Spleen (tissue), 11 donors: ENCODE data around the gene C1QC. TPM values are rescaled to one million over a fixed set of nuclear protein-coding genes. Genes with fewer than 3 reads are reported as not detected.

Source experiments
- DNase-seq: peaks from one replicate; pipeline ENCODE4 v3.0.0-alpha.2; 2020
- H3K27ac ChIP-seq, 8 donors: fragments of 200-600 bp; sonication (generic) in 7 of 8; 1 replicate in 4 of 8; 2 replicates in 4 of 8; pipeline versions ENCODE4 v1.5.0 to v1.8.0; 2016 to 2021; ENCODE audit warnings: inconsistent platforms in 4 of 8, mild to moderate bottlenecking in 4 of 8, moderate library complexity in 1 of 8
- H3K27me3 ChIP-seq, 7 donors: fragments of 200-600 bp; sonication (generic) in 6 of 7; replicated peaks in 1 of 7; 1 replicate in 4 of 7; 2 replicates in 3 of 7; pipeline versions ENCODE4 v1.5.0 to v1.8.0; 2016 to 2021; ENCODE audit warnings: inconsistent platforms in 3 of 7, mild to moderate bottlenecking in 1 of 7
- H3K36me3 ChIP-seq, 6 donors: fragments of 200-600 bp; sonication (generic) in 5 of 6; 1 replicate in 4 of 6; 2 replicates in 2 of 6; pipeline versions ENCODE4 v1.5.0 to v1.8.0; 2016 to 2021; ENCODE audit warnings: inconsistent platforms in 2 of 6
- H3K4me1 ChIP-seq, 6 donors: fragments of 200-600 bp; sonication (generic) in 5 of 6; 1 replicate in 3 of 6; 2 replicates in 3 of 6; pipeline versions ENCODE4 v1.5.0 to v1.8.0; 2016 to 2021; ENCODE audit warnings: inconsistent platforms in 3 of 6
- H3K4me3 ChIP-seq, 8 donors: fragments of 200-600 bp; sonication (generic) in 7 of 8; 1 replicate in 4 of 8; 2 replicates in 4 of 8; pipeline versions ENCODE4 v1.5.0 to v1.8.0; 2016 to 2021; ENCODE audit warnings: inconsistent platforms in 4 of 8, mild to moderate bottlenecking in 4 of 8, moderate library complexity in 2 of 8
- H3K9me3 ChIP-seq, 8 donors: fragments of 200-600 bp; sonication (generic) in 7 of 8; 1 replicate in 4 of 8; 2 replicates in 4 of 8; pipeline versions ENCODE4 v1.5.0 to v1.8.0; 2016 to 2021; ENCODE audit warnings: inconsistent platforms in 4 of 8
- CTCF ChIP-seq, 11 experiments: fragments of 200-600 bp in 7 of 11; fragments of 450-650 bp in 4 of 11; sonication (generic) in 4 of 11; IDR thresholded peaks in 8 of 11; conservative IDR thresholded peaks in 3 of 11; 1 replicate in 7 of 11; 2 replicates in 4 of 11; pipeline versions ENCODE4 v1.4.0 to v1.8.0; 2016 to 2021; ENCODE audit warnings: antibody characterized with exemption in 11 of 11, inconsistent platforms in 4 of 11, mild to moderate bottlenecking in 1 of 11
- POLR2A ChIP-seq, 3 donors: fragments of 450-650 bp; IDR thresholded peaks; one replicate each; pipeline ENCODE4 v1.5.1; 2017; ENCODE audit warnings: antibody characterized with exemption in 3 of 3, mild to moderate bottlenecking in 1 of 3
- POLR2AphosphoS5 ChIP-seq, 3 donors: sonication (generic); formaldehyde crosslinking; IDR thresholded peaks; one replicate each; pipeline ENCODE4 v1.5.1; 2017; ENCODE audit warnings: antibody characterized with exemption in 3 of 3
- WGBS, 5 donors: extraction: QIAGEN DNeasy Blood & Tissue Kit in 3 of 5; methylation state at CpG; one replicate each; pipeline versions ENCODE4 v1.1.5 to v1.1.7; 2013 to 2018; 5-methylcytosine and 5-hydroxymethylcytosine counted together
- intact Hi-C: fragments of 100-400 bp; cut with DNase I; formaldehyde crosslinking; loops from one replicate; pipeline ENCODE4 v1.15.0; 2023; ENCODE audit warnings: low total_unique reads
- polyA plus RNA-seq, 3 donors: library from polyadenylated mRNA; stranded (reverse); fragments of 200-250 nt; gene quantifications; one replicate each; pipeline ENCODE4 v1.2.1, GENCODE V29; 2013
- total RNA-seq, 7 donors: library from RNA; depleted of rRNA in 3 of 7; stranded (reverse); fragments of >200 nt in 3 of 7; fragmentation: NEBNext Ultra II Directional in 4 of 7; extraction: Animal tissue kit (Norgen Biotek cat#: 25700) in 4 of 7; gene quantifications; one replicate each; pipeline versions ENCODE4 v1.1.0 to v1.2.1, GENCODE V29; 2016 to 2021
- donor health status: healthy with polysubstance abuse.
- donor health status: DM: no; HTN: no; CAD: no; lungs with moderate emphysema.
- donor health status: DM: no; HTN: no; CAD: no.
- donor health status: Bipolar disorder and iron deficiency.
- donor health status: healthy.
- donor health status: DM: no; HTN: no; CAD: no.
- donor health status: DM: yes; HTN: yes; CAD: no.

Gene C1QC
- total and polyA plus RNA-seq, 10 donors, result 98.7 to 1,691 (median 1,058) TPM

DNA sequence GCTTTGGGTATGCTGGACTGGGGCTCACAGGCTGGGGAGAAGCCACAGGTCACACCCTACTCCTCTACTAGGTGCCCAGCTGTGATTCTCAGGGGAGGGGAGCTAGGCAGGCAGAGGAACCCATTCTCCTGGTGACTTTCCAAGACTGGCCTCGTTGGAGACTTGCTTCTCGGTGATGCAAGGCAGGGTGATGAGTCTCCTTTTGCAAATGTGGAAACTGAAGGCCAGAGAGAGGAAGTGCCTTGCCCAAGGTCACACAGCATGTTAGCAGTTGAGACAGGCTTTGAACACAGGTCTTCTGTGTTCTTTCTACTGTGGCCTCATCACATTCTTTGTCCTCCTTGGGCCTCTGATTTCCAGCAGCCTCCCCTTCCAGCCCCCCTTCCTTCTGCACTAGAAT is 27.5 kb upstream of the C1QC start:
- intact Hi-C loops, result no loop called here

GRCh38 chr1:22616571-22616970 is 26.9 kb upstream of the C1QC start:
- H3K36me3 ChIP-seq, result no peaks in the 10 kb centered on the region
- no peak for DNase-seq
- TF ChIP-seq POLR2A (IDR thresholded peaks at IDR 0.05) (no peak), CTCF (IDR thresholded peaks at IDR 0.05 in 8 of 11, conservative IDR thresholded peaks at IDR 0.05 in 3 of 11) (no peak), POLR2AphosphoS5 (IDR thresholded peaks at IDR 0.05) (no peak)
- no peak overlapping the region for H3K4me3 ChIP-seq
- H3K27ac ChIP-seq, result no peak overlapping the region
- no peaks in the 10 kb centered on the region for H3K9me3 ChIP-seq
- H3K27me3 ChIP-seq, result peaks cover 0 to 100% (median 19%) of the 10 kb centered on the region in 7 donors
- WGBS, 5 donors, result 45 to 60% (median 50%) methylated on average over 2 to 11 of the region's 11 CpGs
- H3K4me1 ChIP-seq, result no peaks in the 10 kb centered on the region
- intact Hi-C loops, result no loop called here

More for the DNA sequence above, 27.5 kb upstream of the C1QC start:
- 32 to 68% (median 53%) methylated on average over 2 of the region's 2 CpGs for WGBS, 5 donors
- DNase-seq, result no peak
- Histone ChIP-seq H3K36me3 (no peaks in the 10 kb centered on the region), H3K27me3 (peaks cover 0 to 100% (median 19%) of the 10 kb centered on the region in 7 donors), H3K9me3 (no peaks in the 10 kb centered on the region), H3K4me3 (no peak overlapping the region), H3K4me1 (no peaks in the 10 kb centered on the region), H3K27ac (no peak overlapping the region)
- TF ChIP-seq POLR2A (IDR thresholded peaks at IDR 0.05) (no peak), CTCF (IDR thresholded peaks at IDR 0.05 in 8 of 11, conservative IDR thresholded peaks at IDR 0.05 in 3 of 11) (no peak), POLR2AphosphoS5 (IDR thresholded peaks at IDR 0.05) (no peak)

- WGBS, 5 donors, result 48 to 56% (median 51%) methylated on average over 16 of the region's 16 CpGs
- Histone ChIP-seq H3K27me3 (peaks cover 0 to 98% (median 19%) of the 10 kb centered on the region in 7 donors), H3K4me1 (no peaks in the 10 kb centered on the region), H3K4me3 (no peak overlapping the region), H3K27ac (no peak overlapping the region), H3K36me3 (no peaks in the 10 kb centered on the region), H3K9me3 (no peaks in the 10 kb centered on the region)
- intact Hi-C loops, result no loop called here
- DNase-seq, result no peak
- TF ChIP-seq CTCF (IDR thresholded peaks at IDR 0.05 in 8 of 11, conservative IDR thresholded peaks at IDR 0.05 in 3 of 11) (no peak), POLR2A (IDR thresholded peaks at IDR 0.05) (no peak), POLR2AphosphoS5 (IDR thresholded peaks at IDR 0.05) (no peak)
These were observed 25.4 kb upstream of the C1QC start for GRCh38 chr1:22618056-22618455.

- WGBS, 5 donors, result 60 to 70% (median 63%) methylated on average over 7 of the region's 7 CpGs
- no peak for TF ChIP-seq CTCF (IDR thresholded peaks at IDR 0.05 in 8 of 11, conservative IDR thresholded peaks at IDR 0.05 in 3 of 11)
- TF ChIP-seq POLR2A (IDR thresholded peaks at IDR 0.05), result no peak
- no peak for TF ChIP-seq POLR2AphosphoS5 (IDR thresholded peaks at IDR 0.05)
- Histone ChIP-seq H3K27ac (no peak overlapping the region), H3K36me3 (no peaks in the 10 kb centered on the region), H3K4me1 (no peaks in the 10 kb centered on the region), H3K4me3 (no peak overlapping the region), H3K27me3 (peaks cover 0 to 96% (median 19%) of the 10 kb centered on the region in 7 donors), H3K9me3 (no peaks in the 10 kb centered on the region)
- intact Hi-C loops, result no loop called here
- DNase-seq, result no peak
These were observed 24.2 kb upstream of the C1QC start for GRCh38 chr1:22619252-22619651.
